ENCODE results near the gene ABAT. TPM values are rescaled to one million over a fixed set of nuclear protein-coding genes. Genes with fewer than 3 reads are reported as not detected.

ABAT gene
- total and polyA plus RNA-seq, 5 donors from 2014 or later = 2.3 to 13.9 (median 3.3) TPM

DNA sequence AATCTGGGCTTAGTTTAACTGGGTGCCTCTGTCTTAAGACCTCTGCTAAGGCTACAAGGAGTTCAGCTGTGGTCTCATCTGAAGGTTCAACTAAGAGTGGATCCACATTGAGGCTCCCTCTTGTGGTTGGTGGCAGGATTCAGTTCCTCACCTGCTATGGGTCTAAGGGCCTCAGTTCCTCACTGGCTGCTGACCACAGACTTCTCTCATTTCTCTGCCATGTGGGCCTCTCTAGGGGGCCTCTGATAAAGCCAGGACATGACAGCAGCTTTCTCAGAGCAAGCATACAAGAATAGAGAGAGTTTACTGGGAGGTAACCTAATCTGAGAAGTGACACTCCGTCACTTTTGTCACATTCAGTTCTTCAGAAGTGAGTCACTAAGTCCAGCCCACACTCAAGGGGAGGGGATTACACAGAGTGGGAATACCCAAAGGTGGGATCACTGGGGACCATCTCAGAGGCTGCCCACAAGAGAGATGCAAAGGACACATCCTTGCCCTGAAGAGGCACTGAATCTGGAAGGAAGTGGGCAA, 19.2 kb upstream of the ABAT start:
- H3K4me3 ChIP-seq (ENCODE audit: low read depth, low read length) = no peak overlapping the region
- DNase-seq (peak in 1 of 3 donors; percentile 48), ATAC-seq (ENCODE audit: low read depth in 2 of 2) (no peak)
- H3K36me3 Mint-ChIP-seq = peaks cover 6% of the 10 kb centered on the region
- no peaks in the 10 kb centered on the region for H3K27me3 Mint-ChIP-seq
- no peaks in the 10 kb centered on the region for H3K4me1 ChIP-seq (ENCODE audit: control insufficient read depth, insufficient read depth, low read length, poor library complexity, severe bottlenecking)
- no peak overlapping the region for H3K4me3 Mint-ChIP-seq
- no peaks in the 10 kb centered on the region for H3K36me3 ChIP-seq (ENCODE audit: control insufficient read depth, insufficient read depth, low read length)
- H3K9me3 ChIP-seq (ENCODE audit: control insufficient read depth in 2 of 2, low read length in 2 of 2) = no peaks in the 10 kb centered on the region
- H3K27ac ChIP-seq (ENCODE audit: insufficient read depth, low read length, poor library complexity, severe bottlenecking) = no peak overlapping the region
- peaks cover 0 to 1% (median 0%) of the 10 kb centered on the region in 7 donors for H3K9me3 Mint-ChIP-seq
- H3K27me3 ChIP-seq (ENCODE audit: control insufficient read depth, insufficient read depth, low read length) = no peaks in the 10 kb centered on the region
- H3K27ac Mint-ChIP-seq = no peak overlapping the region
- H3K4me1 Mint-ChIP-seq = no peaks in the 10 kb centered on the region

DNA sequence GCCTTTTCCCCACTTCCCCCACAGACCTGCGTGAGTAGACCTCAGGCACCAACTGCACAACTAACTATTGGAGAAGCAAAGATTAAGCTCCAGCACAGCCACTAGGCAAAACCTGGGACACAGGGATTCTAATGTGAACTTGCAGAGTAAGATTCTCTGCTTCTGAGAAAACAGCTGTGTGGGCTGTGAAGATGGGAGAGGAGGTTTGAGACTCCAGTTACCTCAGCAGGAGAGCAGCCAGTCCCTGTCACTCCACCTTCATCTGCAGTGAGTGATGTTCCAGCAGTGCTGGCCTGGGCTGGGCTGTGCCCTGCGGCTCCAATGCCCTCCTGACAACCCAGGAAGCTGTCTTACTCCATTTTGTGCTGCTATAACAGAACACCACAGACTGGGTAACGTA, 18.0 kb upstream of the ABAT start:
- no peak overlapping the region for H3K4me3 Mint-ChIP-seq
- Histone ChIP-seq H3K4me3 (ENCODE audit: low read depth, low read length) (no peak overlapping the region), H3K27ac (ENCODE audit: insufficient read depth, low read length, poor library complexity, severe bottlenecking) (no peak overlapping the region), H3K36me3 (ENCODE audit: control insufficient read depth, insufficient read depth, low read length) (no peaks in the 10 kb centered on the region), H3K27me3 (ENCODE audit: control insufficient read depth, insufficient read depth, low read length) (no peaks in the 10 kb centered on the region), H3K4me1 (ENCODE audit: control insufficient read depth, insufficient read depth, low read length, poor library complexity, severe bottlenecking) (no peaks in the 10 kb centered on the region), H3K9me3 (ENCODE audit: control insufficient read depth in 2 of 2, low read length in 2 of 2) (no peaks in the 10 kb centered on the region)
- ATAC-seq (ENCODE audit: low read depth in 2 of 2) (no peak), DNase-seq (no peak)
- H3K9me3 Mint-ChIP-seq = peaks cover 0 to 1% (median 0%) of the 10 kb centered on the region in 7 donors
- peaks cover 6% of the 10 kb centered on the region for H3K36me3 Mint-ChIP-seq
- no peak overlapping the region for H3K27ac Mint-ChIP-seq
- H3K4me1 Mint-ChIP-seq = no peaks in the 10 kb centered on the region
- no peaks in the 10 kb centered on the region for H3K27me3 Mint-ChIP-seq

GRCh38 chr16:8660841-8661301, 13.5 kb upstream of the ABAT start:
- Mint-ChIP-seq H3K27me3 (no peaks in the 10 kb centered on the region), H3K9me3 (peaks cover 0 to 1% (median 0%) of the 10 kb centered on the region in 7 donors), H3K27ac (no peak overlapping the region), H3K36me3 (peaks cover 11% of the 10 kb centered on the region), H3K4me3 (no peak overlapping the region), H3K4me1 (no peaks in the 10 kb centered on the region)
- Histone ChIP-seq H3K4me3 (ENCODE audit: low read depth, low read length) (no peak overlapping the region), H3K4me1 (ENCODE audit: control insufficient read depth, insufficient read depth, low read length, poor library complexity, severe bottlenecking) (no peaks in the 10 kb centered on the region), H3K27ac (ENCODE audit: insufficient read depth, low read length, poor library complexity, severe bottlenecking) (no peak overlapping the region), H3K36me3 (ENCODE audit: control insufficient read depth, insufficient read depth, low read length) (no peaks in the 10 kb centered on the region), H3K27me3 (ENCODE audit: control insufficient read depth, insufficient read depth, low read length) (no peaks in the 10 kb centered on the region), H3K9me3 (ENCODE audit: control insufficient read depth in 2 of 2, low read length in 2 of 2) (no peaks in the 10 kb centered on the region)
- ATAC-seq (ENCODE audit: low read depth in 2 of 2) (no peak), DNase-seq (peak; percentile 36 to 65 (median 44))

DNA sequence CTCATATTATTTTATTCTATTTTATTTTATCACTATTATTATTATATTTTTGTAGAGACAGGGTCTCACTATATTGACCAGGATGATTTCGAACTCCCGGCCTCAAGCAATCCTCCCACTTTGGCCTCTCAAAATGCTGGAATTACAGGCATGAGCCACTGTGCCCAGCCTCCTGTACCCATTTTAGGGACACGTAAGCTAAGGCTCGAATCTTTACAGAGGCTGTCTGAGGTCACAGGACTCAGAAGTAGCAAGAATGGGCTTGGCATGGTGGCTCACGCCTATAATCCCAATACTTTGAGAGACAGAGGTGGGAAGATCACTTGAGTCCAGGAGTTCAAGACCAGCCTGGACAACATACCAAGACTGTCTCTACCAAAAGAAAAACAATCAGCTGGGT, 12.7 kb upstream of the ABAT start:
- no peak overlapping the region for H3K27ac Mint-ChIP-seq
- peaks cover 0 to 1% (median 0%) of the 10 kb centered on the region in 7 donors for H3K9me3 Mint-ChIP-seq

GRCh38 chr16:8663192-8664089, 11.0 kb upstream of the ABAT start:
- ATAC-seq (ENCODE audit: low read depth in 2 of 2) = no peak

More for the DNA sequence above, 12.7 kb upstream of the ABAT start:
- H3K27me3 ChIP-seq (ENCODE audit: control insufficient read depth, insufficient read depth, low read length) = no peaks in the 10 kb centered on the region
- no peaks in the 10 kb centered on the region for H3K4me1 ChIP-seq (ENCODE audit: control insufficient read depth, insufficient read depth, low read length, poor library complexity, severe bottlenecking)
- H3K27ac ChIP-seq (ENCODE audit: insufficient read depth, low read length, poor library complexity, severe bottlenecking) = no peak overlapping the region
- no peaks in the 10 kb centered on the region for H3K36me3 ChIP-seq (ENCODE audit: control insufficient read depth, insufficient read depth, low read length)
- H3K4me3 ChIP-seq (ENCODE audit: low read depth, low read length) = no peak overlapping the region
- ATAC-seq (ENCODE audit: low read depth in 2 of 2) (no peak), DNase-seq (no peak)
- Mint-ChIP-seq H3K4me3 (no peak overlapping the region), H3K27me3 (no peaks in the 10 kb centered on the region), H3K36me3 (peaks cover 18% of the 10 kb centered on the region), H3K4me1 (no peaks in the 10 kb centered on the region)
- H3K9me3 ChIP-seq (ENCODE audit: control insufficient read depth in 2 of 2, low read length in 2 of 2) = no peaks in the 10 kb centered on the region

DNA sequence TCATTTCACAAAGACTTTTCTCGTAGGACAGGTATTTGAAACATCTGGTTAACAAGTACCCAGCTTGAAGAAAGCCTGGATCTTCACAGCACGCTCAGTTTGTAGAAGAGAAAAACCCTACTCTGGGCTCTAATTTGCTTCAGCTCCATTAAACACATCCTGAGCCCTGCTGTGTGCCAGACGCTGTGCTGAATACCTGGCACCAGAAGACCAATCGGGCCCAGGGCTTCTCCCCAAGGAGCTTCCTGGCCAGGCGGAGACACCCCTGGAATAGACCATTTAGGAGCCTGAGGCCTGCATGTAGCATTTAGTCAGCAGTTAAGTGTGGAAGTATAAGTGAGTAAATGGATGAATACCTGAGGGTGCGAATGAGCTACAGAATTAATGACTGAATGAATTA, 8.9 kb upstream of the ABAT start:
- no peaks in the 10 kb centered on the region for H3K4me1 ChIP-seq (ENCODE audit: control insufficient read depth, insufficient read depth, low read length, poor library complexity, severe bottlenecking)
- no peaks in the 10 kb centered on the region for H3K27me3 ChIP-seq (ENCODE audit: control insufficient read depth, insufficient read depth, low read length)
- H3K36me3 ChIP-seq (ENCODE audit: control insufficient read depth, insufficient read depth, low read length) = peaks cover 3% of the 10 kb centered on the region
- ATAC-seq (ENCODE audit: low read depth in 2 of 2) (no peak), DNase-seq (no peak)
- Mint-ChIP-seq H3K36me3 (peaks cover 25% of the 10 kb centered on the region), H3K9me3 (no peaks in the 10 kb centered on the region), H3K4me1 (no peaks in the 10 kb centered on the region), H3K4me3 (no peak overlapping the region), H3K27me3 (peaks cover 4% of the 10 kb centered on the region), H3K27ac (no peak overlapping the region)
- H3K4me3 ChIP-seq (ENCODE audit: low read depth, low read length) = no peak overlapping the region
- H3K9me3 ChIP-seq (ENCODE audit: control insufficient read depth in 2 of 2, low read length in 2 of 2) = no peaks in the 10 kb centered on the region
- no peak overlapping the region for H3K27ac ChIP-seq (ENCODE audit: insufficient read depth, low read length, poor library complexity, severe bottlenecking)

More at GRCh38 chr16:8663192-8664089, 11.0 kb upstream of the ABAT start:
- H3K4me3 ChIP-seq (ENCODE audit: low read depth, low read length) = no peak overlapping the region
- H3K27me3 Mint-ChIP-seq = peaks cover 1% of the 10 kb centered on the region
- H3K4me1 ChIP-seq (ENCODE audit: control insufficient read depth, insufficient read depth, low read length, poor library complexity, severe bottlenecking) = no peaks in the 10 kb centered on the region
- peaks cover 25% of the 10 kb centered on the region for H3K36me3 Mint-ChIP-seq
- no peak overlapping the region for H3K27ac ChIP-seq (ENCODE audit: insufficient read depth, low read length, poor library complexity, severe bottlenecking)
- H3K27me3 ChIP-seq (ENCODE audit: control insufficient read depth, insufficient read depth, low read length) = no peaks in the 10 kb centered on the region
- H3K9me3 Mint-ChIP-seq = no peaks in the 10 kb centered on the region
- no peak overlapping the region for H3K4me3 Mint-ChIP-seq
- no peak for DNase-seq
- no peak overlapping the region for H3K27ac Mint-ChIP-seq
- H3K4me1 Mint-ChIP-seq = no peaks in the 10 kb centered on the region
- no peaks in the 10 kb centered on the region for H3K9me3 ChIP-seq (ENCODE audit: control insufficient read depth in 2 of 2, low read length in 2 of 2)
- peaks cover 3% of the 10 kb centered on the region for H3K36me3 ChIP-seq (ENCODE audit: control insufficient read depth, insufficient read depth, low read length)

GRCh38 chr16:8667492-8667891, 6.9 kb upstream of the ABAT start:
- no peaks in the 10 kb centered on the region for H3K4me1 ChIP-seq (ENCODE audit: control insufficient read depth, insufficient read depth, low read length, poor library complexity, severe bottlenecking)
- H3K27ac ChIP-seq (ENCODE audit: insufficient read depth, low read length, poor library complexity, severe bottlenecking) = no peak overlapping the region
- H3K27me3 ChIP-seq (ENCODE audit: control insufficient read depth, insufficient read depth, low read length) = no peaks in the 10 kb centered on the region
- Mint-ChIP-seq H3K4me3 (no peak overlapping the region), H3K9me3 (no peaks in the 10 kb centered on the region), H3K27me3 (peaks cover 4% of the 10 kb centered on the region), H3K36me3 (peaks cover 25% of the 10 kb centered on the region), H3K4me1 (no peaks in the 10 kb centered on the region), H3K27ac (no peak overlapping the region)
- no peak overlapping the region for H3K4me3 ChIP-seq (ENCODE audit: low read depth, low read length)
- H3K36me3 ChIP-seq (ENCODE audit: control insufficient read depth, insufficient read depth, low read length) = peaks cover 3% of the 10 kb centered on the region
- no peak for ATAC-seq (ENCODE audit: low read depth in 2 of 2)
- DNase-seq = no peak
- H3K9me3 ChIP-seq (ENCODE audit: control insufficient read depth in 2 of 2, low read length in 2 of 2) = no peaks in the 10 kb centered on the region
